Gastrocnemius medialis (tissue), 4 donors: ENCODE data around the gene EVX2.

Experiments
- CTCF ChIP-seq, 5 experiments: fragments of 450-650 bp in 3 of 5; fragments of 200-600 bp in 2 of 5; sonication (generic) in 2 of 5; IDR thresholded peaks in 4 of 5; conservative IDR thresholded peaks in 1 of 5; 1 replicate in 4 of 5; 2 replicates in 1 of 5; pipeline ENCODE4 v1.5.1; 2016 to 2019; ENCODE audit warnings: antibody characterized with exemption in 5 of 5, mild to moderate bottlenecking in 3 of 5, moderate library complexity in 3 of 5
- POLR2A ChIP-seq, 2 donors: fragments of 450-650 bp; IDR thresholded peaks; one replicate each; pipeline ENCODE4 v1.6.1; 2017; ENCODE audit warnings: antibody characterized with exemption in 2 of 2, mild to moderate bottlenecking in 2 of 2, moderate library complexity in 2 of 2

GRCh38 chr2:176089843-176090395 is 6.2 kb upstream of the EVX2 start:
- TF ChIP-seq CTCF (IDR thresholded peaks at IDR 0.05 in 4 of 5, conservative IDR thresholded peaks at IDR 0.05 in 1 of 5) (no peak), POLR2A (IDR thresholded peaks at IDR 0.05) (no peak)
